ENCODE results near the gene DUOX1.
A peak's percentile ranks its signal among the peaks of the same experiment; 100 is the strongest.

Gene DUOX1

DNA sequence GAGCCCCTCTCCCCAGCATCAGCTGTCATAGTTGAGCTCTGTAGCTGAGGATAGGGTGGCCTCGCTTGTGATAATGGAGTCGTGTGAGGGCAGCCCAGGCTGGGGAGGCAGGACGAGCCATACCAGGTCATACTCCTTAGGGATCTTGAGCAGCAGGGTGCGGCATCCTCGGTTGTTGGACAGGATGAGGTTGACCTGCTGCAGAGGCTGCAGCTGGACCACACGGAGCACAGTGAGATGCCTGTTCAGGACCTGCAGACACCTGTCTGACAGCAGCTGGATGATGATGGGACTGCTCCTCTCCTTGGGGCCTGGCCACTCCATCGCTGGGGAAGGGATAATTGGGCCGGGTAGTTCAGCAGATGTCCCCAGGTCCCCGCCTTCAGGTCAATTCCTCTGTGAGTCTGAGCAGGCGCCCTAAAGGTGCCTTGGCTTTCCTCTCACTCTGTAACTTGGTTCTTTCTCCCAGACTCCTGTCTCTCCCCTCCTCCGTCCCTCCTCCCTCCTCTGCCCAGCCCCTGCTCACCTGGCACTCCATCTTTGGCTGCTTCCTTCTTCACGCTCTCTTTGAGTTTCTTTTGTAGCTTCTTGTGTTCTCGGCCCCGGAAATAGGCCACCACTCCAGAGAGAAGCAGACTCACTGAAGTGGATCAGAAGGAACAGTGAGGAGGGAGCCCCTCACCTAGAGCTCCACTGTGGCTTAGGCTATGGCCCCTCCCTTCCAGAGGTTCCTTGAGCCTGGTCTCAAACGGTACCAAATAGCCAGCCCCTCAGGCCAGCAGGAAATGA lies 23.6 kb upstream of the DUOX1 start:
- DNase-seq = no peak

DNA sequence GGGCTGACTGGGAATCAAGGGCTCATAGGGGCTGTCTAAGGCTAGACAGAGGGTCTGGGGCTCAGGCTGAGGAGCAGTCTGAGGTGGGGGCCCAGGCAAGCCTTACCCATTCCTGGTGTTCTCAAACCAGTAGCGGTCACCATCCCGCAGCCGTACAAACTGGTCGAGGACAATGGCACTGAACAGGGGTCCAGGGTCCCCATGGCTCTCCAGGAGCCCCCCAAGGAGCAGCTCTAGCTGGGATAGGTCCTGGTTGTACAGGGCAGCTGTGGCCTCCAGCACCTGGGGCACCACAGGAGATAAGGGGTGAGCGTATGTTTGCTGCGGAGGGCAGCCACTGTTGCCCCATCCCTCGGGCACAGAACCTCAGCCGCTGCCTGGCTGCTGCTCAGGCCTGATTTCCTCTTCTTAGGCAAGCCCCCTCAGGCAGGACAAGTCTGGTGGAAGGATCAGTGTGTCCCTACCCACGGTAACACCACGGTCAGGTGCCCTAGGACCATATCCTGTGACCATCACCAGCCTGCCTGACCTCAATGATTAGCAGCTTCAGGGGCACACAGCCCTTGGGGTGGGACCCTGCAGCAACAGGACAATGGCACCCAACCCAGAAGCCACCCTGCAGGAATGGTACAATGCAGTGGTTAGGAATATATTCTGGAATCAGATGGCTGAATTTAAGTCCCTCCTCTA lies 21.7 kb upstream of the DUOX1 start:
- DNase-seq = no peak

DNA sequence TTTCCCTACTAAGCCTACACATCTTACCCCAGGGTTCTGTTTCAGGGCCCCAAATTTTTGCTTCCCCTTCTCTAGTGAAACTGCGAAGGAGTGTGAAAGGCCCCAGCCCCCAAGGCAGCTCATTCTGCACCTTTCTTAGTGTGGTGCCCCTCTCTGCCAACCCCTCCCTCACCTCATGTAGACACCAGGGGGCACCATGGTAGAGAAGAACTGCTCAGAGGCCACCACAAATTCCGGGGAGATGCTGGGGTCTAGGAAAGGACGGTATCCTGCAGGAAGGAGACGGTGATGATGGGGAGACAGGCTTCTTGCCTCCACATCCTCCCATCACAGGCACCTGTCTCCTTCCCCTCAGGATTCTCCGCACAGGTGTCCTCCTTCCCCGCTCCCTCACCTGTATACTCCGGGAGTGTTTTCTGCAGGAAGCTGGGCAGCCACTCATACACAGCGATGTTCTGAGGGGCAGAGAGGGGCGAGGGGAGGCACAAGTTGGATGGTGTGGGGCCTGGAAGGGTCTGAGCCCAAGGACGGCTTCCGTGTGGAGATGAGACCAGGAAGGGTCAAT lies 19.5 kb upstream of the DUOX1 start:
- no peak for DNase-seq

DNA sequence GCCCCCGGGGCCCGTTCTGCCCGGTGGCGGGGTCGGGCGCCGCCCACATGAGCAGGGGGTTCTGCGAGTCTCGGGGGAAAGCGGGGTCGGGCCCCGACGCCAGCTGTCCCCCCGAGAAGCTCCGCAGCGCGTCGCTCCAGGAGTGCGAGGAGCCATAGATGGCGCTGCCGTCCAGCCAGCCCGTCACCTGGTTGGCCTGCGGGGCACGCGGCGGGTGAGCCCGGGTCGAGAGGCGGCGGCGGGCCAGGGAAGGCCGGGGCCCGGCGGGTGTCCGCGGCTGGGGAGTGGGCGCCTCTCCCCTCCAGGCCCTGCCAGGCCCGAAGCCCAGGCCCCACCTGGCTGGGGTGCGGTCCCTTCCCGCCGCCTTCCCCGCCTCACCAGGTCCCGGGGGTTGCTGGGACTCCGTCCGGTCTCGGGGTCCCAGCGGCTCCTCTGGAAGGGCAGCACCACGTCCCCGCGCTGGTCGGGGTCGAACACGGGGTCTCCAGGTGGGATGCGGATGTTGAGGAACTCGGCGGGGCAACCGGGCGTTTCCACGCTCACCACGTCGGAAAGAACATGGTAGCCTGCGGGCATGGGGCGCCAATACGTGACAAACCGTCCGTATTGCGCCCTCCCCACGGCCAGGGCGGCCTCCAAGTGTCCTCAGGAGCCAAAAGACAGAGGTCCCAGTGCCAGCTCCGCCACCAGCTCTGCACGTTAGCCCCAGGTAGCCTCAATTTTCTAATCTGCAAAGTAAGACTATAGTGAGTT lies 18.2 kb upstream of the DUOX1 start:
- no peak for DNase-seq

DNA sequence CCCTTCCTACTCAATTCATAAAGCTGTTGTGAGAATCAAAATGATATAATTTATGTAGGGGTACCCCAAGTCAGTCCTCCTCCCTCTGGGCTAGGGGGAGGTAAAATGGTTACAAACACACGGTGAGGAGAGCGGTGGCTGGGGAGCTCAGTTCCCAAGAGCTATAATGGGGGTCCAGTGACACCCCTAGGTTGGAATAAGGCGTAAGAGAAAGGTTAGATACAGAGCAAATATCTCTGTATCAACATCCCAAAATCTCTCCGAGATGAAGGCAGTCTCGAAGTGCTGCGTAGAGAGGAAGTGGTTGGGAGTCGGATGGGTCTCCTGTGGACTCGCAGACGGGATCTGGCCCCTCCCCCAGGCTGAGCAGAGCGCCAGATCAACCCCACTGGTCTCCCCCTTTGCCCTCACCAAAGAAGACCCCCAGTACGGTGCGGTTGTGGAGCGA lies 17.6 kb upstream of the DUOX1 start:
- no peak for DNase-seq

DNA sequence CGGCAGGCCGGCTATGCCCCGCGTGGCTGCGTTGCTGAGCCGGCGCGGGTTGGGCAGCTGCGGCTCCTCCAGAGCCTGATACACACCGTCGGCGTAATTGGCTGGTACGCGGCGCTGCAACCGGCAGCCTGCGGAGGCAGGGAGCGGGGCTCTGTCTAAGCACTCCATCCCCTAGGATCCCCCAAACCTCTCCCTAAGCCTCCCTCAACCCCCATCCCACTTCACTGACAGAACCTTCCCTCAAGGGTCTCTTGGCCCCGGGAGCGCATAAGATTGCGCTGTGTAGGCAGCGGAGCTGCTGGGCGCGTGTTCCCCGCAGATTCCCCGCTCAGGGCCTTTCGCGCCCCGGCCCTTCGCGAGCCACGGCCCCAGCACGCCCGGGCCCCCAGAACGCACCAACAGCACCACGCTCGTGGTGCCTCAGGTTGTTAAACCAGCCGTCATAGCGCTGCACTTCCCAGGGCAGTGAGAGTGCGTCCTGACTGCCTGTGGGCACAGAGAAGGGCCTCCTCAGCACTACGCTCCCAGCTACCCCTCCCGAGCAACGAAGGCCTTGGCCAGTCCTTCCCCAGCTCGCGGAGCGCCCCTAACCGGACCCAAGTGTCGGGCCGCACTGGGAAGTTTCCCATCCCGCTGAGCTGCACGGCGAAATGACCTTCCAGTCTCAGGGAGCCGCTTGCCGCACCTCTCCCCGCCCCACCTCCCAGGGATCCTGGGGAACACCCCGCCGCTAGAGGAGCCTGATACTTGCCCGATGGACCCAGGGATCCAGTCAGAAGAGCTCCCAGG lies 17.0 kb upstream of the DUOX1 start:
- no peak for DNase-seq

DNA sequence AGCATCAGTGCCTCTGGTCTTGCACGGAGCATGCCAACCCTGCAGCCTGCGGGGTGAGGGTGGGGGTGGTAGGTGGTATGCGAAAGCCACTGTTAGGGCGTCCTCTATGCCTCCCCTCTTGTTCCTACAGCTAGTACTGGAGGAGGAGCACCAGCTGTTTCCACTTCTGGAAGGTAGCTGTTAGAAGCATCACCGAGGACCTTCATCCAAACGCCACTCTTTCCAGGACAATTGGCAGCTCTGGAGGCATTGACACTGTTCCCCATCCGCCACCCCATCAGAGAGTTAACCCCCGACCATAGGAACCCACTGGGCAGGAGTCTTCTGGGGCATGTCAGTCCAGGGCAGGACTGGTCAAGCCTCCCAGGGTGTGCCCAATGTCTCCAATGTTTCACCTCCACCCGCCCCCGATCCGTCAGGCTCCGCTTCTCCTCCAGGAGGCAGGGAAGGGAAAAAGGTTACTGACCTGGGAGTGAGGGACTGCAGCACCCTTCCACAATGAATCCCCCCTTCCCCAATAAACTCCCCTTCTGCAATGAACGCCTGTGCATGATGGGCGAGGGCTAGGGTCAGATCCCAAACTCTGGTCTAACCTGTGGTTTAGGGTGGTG lies 16.3 kb upstream of the DUOX1 start:
- DNase-seq = no peak

DNA sequence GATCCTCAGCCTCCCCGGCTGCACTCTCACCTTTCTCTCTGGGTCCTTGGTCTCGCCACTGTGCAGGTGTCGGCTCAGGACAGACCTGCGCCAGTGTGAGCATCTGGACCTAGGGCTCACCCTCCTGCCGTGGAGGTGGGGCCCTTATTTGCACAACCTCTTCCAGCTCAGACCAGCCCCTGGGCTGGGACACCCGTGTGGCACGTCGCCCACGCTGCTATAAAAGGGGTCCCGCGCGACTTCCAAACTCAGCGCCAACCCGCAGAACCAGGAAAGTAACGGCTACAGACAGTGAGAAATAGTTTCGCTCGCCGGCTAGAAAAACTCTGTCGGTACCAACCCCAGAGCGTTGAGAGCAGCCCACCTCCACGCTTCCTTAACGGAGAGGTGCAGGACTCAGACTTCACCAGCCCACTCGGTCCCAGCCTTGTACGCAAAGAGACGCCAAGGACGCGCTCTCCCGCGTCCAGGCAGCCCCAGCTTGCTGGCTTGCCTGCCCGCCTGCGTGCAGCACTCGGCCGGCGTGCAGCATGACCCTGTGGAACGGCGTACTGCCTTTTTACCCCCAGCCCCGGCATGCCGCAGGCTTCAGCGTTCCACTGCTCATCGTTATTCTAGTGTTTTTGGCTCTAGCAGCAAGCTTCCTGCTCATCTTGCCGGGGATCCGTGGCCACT lies 15.6 kb upstream of the DUOX1 start, which contains the start of the genes DUOX2 and DUOXA2:
TSS of gene DUOX2 (minus strand) at position 97 of the 675 bp plus-strand sequence. CDS start 761 bp downstream, outside the sequence.
TSS of gene DUOXA2 (plus strand) at position 251 of the 675 bp plus-strand sequence. CDS start at position 531, 280 bp downstream.
- DNase-seq = no peak

DNA sequence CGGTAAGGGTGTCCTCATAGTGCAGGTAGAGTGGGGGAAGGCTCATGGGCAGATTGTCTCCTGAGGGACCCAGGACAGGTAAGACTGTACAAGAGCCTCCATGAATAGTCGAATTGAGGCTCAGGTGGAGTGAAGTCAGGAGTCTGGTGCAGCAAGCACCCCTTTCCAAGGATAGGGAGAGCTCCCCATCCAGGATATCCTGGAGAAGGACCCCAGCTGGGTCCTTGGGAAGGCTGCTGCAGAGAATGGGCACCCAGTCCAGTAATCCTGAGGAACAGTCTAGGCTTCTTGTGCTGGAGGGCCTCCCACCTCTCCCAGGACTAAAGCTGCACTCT lies 15.1 kb upstream of the DUOX1 start:
- no peak for DNase-seq

DNA sequence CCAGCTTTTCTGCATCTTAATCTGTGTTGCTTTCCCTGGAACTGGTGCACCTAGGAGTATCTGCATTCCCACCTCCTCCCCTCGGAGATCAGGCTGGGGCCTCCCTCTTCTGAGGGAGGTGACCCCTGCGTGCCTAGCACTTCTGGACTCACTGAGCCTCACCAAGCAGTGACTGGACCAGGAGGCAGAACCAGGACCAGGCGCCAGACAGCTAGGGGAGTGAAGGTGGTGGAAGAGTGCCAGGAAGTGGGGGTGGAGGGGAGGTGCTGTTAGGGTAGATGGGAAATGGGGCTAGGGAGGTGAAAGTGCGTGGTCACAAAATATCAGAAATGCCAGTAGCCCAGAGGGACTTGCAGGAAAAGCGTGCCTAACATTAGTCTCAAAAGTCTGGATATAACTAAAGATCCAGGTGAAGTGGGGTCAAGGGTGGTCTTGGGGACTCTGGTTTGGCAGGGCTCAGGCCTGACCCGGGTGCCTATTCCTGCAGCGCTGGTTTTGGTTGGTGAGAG lies 14.4 kb upstream of the DUOX1 start:
- DNase-seq = no peak

DNA sequence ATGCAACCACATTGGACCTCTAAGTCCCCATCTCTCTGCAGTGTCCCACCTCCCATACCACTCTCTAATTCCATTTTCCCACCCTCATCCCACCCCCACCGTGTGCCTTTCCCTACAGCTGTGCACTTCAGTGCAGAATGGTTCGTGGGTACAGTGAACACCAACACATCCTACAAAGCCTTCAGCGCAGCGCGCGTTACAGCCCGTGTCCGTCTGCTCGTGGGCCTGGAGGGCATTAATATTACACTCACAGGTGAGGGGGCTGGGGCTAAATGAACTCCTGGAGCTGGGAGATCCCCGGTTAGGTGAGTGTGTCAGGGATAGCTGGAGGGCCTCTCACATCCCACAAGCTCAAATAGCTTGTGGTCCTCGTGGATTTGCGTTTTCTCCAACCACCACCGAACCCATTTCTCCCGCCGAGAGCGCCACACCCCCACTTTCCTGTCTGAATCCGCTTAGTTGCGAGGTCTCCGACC lies 13.8 kb upstream of the DUOX1 start:
- DNase-seq = no peak

DNA sequence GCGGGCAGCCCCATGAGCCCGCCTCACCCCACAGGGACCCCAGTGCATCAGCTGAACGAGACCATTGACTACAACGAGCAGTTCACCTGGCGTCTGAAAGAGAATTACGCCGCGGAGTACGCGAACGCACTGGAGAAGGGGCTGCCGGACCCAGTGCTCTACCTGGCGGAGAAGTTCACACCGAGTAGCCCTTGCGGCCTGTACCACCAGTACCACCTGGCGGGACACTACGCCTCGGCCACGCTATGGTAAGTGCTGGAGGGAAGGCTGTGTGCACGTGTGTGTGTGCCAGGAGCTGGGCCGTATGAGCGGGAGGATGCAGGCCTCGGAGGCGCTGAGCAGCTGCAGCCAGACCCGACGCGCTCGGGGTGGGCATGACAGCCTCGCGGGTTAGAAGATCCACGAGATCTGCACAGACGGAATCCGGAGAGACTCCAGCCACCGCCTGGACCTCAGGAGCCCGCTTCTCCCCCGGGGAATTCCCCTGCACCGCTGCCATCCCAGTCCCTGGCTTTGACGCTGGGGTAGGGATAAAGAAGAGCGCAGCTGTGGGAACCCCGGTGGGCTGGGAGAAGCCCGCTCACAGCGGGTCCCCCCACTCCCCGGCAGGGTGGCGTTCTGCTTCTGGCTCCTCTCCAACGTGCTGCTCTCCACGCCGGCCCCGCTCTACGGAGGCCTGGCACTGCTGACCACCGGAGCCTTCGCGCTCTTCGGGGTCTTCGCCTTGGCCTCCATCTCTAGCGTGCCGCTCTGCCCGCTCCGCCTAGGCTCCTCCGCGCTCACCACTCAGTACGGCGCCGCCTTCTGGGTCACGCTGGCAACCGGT lies 13.1 kb upstream of the DUOX1 start:
- DNase-seq = no peak

DNA sequence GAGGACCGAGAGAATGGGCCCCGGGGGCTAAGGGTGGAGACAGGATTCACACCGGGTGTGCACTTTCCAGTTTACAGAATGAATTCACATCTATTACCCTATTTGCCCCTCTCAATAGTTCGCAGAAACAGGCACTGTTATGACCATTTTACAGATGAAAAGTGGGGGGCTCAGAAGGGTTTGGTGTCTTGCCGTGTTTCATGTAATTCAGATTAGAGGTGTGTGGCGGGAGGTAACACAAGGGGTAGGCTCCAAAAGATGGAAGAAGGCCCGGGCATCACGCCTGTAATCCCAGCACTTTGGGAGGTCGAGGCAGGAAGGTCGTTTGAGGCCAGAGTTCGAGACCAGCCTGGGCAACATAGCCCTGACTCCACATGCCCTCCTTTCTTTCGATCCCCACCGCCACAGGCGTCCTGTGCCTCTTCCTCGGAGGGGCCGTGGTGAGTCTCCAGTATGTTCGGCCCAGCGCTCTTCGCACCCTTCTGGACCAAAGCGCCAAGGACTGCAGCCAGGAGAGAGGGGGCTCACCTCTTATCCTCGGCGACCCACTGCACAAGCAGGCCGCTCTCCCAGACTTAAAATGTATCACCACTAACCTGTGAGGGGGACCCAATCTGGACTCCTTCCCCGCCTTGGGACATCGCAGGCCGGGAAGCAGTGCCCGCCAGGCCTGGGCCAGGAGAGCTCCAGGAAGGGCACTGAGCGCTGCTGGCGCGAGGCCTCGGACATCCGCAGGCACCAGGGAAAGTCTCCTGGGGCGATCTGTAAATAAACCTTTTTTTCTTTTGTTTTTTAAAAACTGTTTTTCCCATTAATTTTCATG lies 12.3 kb upstream of the DUOX1 start:
- DNase-seq = no peak

DNA sequence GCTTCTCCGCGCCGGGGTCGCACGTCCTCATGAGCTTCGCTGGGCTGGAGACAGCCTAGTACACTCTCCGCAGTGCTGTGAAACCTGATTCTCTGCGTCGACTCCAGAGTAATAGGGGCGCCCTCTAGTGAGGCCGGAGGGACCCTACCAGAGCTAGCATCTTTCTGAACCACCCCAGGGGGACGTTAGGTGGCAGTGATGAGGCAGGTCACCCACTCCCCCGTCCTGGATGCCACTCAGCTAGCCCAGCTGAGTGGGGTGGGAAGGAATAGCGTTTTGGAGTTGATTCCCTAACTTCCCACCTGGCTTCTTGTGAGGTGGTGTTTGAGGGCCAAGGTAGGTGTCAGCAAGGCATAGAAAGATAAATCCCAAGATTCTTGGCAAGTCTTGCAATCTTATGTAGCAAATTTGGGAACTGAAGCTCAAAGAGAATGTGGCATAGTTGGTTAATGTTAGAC lies 11.6 kb upstream of the DUOX1 start:
- peak; percentile 85 for DNase-seq

DNA sequence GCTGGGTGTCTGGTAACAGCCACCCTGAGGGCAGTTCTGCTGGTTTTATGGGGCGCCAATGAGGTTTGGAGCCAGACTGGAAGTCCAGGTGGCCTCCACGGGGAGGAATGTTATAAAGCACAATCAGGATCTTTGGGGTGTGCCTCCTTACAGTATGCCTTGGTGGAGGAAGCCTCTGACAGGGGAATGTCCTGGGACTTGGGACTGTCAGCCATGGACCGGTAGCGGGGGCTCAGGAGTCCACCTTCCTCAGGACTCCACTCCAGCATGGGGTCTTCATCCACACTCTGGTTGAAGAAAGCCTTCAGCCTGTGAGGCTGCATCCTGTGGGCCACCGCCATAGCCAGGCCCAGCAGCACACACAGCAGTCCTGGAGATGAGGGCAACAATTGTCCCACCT lies 10.8 kb upstream of the DUOX1 start:
- no peak for DNase-seq

DNA sequence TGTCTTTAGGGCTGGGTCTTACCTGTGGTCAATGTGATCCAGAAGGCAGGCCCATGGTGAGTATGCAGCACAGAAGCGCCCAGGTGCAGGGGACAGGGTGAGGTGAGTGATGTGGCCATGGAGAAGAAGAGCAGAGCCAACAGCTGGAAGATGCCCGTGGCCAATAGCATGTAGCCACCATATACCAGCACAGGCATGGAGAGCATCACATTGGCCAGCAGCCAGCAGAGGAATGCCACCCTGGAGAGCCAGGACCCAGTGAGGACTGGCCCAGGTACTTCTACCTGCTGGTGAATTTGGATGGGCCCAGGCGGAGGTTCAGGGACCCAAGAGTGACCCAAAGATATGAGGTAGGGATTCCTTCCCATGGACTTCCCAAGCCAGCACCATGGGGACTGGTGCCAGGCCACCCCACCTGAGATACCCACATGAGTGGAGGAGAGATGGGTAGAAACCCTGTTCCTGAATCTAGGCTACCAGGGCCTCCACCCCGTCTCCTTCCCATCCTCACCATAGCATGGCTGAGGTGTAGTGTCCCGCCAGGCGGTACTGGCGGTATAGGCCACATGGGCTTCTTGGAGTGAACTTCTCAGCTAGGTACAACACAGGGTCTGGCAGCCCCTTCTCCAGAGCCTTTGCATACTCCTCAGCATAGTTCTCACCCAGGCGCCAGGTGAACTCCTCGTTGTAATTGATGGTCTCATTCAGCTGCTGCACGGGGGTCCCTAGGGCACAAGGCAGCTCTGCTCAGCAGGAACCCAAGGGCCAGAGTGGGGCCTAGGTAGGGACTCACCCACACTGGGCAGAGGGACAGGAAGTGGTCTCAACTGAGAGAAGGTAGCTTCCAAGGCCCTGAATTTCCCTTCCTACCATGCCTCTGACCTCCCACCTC lies 9.5 kb upstream of the DUOX1 start:
- no peak for DNase-seq

DNA sequence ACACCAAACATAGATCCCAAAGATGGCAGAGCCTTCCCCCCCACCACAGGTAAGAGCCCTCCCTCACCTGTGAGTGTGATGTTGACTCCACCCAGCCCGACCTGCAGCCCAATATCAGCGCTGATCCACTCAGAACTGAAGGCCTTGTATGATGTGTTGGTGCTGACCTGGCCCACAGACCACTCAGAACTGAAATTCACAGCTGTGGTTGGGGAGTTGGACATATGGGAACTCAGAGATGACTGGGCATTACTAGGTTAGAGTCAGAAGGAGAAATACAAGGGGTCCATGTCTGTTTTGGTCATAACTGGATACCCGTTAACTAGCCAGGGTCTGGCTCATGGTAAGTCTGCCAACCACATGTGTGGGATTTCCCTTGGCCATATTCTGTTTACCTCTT lies 8.8 kb upstream of the DUOX1 start:
- no peak for DNase-seq
